Upper lobe of left lung (tissue), 4 donors: ENCODE measurements around the gene GLT8D2.

Source experiments
- POLR2AphosphoS5 ChIP-seq, 2 donors: sonication (generic); formaldehyde crosslinking; IDR thresholded peaks; one replicate each; pipeline ENCODE4 v1.5.1; 2017; ENCODE audit warnings: antibody characterized with exemption in 2 of 2
- TF ChIP-seq, protein P1 (sequence below), 6 experiments: fragments of 450-650 bp in 4 of 6; fragments of 200-600 bp in 2 of 6; sonication (generic) in 2 of 6; IDR thresholded peaks; one replicate each; pipeline ENCODE4 v1.5.1; 2016 to 2019; ENCODE audit warnings: antibody characterized with exemption in 6 of 6

GRCh38 chr12:104022786-104023185 lies 27.2 kb downstream of the GLT8D2 start:
- TF ChIP-seq, protein P1, sequence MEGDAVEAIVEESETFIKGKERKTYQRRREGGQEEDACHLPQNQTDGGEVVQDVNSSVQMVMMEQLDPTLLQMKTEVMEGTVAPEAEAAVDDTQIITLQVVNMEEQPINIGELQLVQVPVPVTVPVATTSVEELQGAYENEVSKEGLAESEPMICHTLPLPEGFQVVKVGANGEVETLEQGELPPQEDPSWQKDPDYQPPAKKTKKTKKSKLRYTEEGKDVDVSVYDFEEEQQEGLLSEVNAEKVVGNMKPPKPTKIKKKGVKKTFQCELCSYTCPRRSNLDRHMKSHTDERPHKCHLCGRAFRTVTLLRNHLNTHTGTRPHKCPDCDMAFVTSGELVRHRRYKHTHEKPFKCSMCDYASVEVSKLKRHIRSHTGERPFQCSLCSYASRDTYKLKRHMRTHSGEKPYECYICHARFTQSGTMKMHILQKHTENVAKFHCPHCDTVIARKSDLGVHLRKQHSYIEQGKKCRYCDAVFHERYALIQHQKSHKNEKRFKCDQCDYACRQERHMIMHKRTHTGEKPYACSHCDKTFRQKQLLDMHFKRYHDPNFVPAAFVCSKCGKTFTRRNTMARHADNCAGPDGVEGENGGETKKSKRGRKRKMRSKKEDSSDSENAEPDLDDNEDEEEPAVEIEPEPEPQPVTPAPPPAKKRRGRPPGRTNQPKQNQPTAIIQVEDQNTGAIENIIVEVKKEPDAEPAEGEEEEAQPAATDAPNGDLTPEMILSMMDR (IDR thresholded peaks at IDR 0.05): no peak
- no peak for TF ChIP-seq POLR2AphosphoS5 (IDR thresholded peaks at IDR 0.05)
